ENCODE results near the gene ADAMTS18.
"Not testable (repeated sequence)": the region's sequence is repeated elsewhere in the genome, so short reads cannot be mapped to it uniquely, and the experiment has no call there.

ADAMTS18 gene

DNA sequence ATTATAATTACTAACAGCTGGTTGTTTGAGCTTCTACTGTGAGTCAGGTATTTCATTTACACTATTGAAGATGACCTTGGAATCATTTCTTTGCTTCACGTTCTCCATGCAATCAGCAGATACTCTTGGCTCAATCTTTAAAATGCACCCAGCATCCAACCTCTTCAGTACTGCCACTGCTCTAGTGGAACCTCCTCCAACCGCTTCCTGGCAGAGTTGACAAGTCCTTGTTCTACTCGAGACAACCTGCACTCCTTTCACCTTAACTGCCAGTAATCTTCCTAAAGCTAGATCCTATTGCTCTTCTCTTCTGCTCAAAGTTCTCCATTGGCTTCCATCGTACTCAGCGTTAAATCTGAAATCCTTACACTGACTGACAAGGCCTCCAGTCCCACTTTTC lies 149.2 kb downstream of the ADAMTS18 start:
- no peak for DNase-seq (ENCODE audit: low read depth)

DNA sequence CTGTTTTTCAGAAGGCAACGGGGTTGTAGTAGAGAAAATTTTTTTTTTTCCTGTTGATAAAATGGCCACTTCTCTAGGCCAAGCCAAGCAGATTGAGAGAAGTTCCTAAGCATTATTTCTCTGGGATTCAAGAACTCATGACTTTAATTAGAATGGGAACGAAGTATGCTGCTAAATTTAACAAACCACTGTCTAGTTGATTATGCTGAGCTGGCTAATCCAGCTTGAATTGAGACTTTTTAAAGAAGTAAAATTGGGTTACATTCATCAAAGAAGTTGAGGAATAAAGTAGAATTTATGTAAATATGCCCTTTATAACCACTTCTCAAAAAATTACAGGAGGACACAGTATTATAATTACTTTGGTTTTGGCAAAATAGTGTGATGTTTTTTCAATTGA lies 152.5 kb downstream of the ADAMTS18 start:
- no peak for DNase-seq (ENCODE audit: low read depth)

DNA sequence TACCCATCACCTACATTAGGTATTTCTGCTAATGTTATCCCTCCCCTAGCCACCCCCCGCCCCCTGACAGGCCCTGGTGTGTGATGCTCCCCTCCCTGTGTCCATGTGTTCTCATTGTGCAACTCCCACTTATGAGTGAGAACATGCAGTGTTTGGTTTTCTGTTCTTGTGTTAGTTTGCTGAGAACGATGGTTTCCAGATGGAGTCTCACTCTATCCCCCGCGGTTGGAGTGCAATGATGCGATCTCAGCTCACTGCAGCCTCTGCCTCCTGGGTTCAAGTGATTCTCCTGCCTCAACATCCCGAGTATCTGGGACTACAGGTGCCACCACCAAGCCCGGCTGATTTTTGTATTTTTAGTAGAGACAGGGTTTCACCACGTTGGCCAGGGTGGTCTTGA lies 155.5 kb downstream of the ADAMTS18 start:
- not testable (repeated sequence) for DNase-seq (ENCODE audit: low read depth)

DNA sequence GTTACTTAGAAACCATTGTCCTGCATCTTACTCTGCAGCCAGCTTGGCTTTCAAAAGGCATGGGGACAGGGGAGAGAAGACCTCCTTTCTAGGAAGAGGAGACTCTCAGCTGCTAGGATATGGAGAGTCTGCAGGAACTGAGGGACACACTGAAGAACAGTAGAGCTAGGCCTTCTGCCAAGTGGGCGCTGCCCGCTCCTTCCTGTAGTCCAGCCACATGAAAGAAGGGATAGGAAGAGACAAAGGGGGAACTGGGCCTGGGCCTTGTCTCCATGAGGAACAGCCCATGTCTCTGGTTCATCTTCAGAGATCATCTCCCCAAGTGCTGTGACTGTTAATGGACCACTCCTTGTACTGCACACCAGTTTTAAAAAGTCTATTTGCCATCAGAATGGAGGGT lies 157.3 kb downstream of the ADAMTS18 start:
- no peak for DNase-seq (ENCODE audit: low read depth)

DNA sequence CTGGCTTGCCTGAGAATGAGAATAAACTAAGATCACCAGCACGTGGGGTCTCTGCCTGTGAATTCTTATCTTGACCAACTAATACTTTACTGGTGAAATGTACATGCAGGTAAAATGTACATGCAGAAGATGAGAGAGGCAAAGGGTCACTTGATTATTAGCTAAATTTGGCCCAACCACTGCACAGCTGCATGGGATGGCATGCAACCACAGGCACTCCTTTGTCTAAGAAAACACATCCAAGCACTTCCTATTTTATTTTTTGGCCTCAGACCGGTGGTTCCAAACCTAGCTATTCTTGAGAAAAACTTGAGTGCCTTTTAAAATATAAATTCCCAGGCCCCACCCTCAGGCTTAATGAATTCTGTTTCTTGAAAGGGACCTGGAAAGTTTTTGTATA lies 157.7 kb downstream of the ADAMTS18 start:
- DNase-seq (ENCODE audit: low read depth) = no peak

DNA sequence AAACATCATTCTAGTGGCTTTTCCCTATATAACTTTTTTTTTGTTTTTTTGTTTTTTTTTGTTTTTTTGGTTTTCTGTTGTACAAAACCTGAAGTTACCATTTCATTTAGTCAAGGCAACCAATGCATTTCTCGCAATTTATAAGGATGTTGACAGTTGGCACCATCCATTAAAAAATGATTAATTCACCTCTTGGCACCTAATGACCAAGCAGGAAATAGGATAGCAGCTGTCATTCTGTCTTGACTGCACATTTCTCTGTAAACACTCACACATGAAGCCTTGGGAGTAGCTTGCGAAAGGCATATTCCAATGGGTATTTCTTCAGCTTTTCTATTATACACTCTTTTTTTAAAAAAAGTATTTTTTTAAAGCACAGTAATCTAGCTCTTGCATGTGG lies 158.2 kb downstream of the ADAMTS18 start:
- no peak for DNase-seq (ENCODE audit: low read depth)

DNA sequence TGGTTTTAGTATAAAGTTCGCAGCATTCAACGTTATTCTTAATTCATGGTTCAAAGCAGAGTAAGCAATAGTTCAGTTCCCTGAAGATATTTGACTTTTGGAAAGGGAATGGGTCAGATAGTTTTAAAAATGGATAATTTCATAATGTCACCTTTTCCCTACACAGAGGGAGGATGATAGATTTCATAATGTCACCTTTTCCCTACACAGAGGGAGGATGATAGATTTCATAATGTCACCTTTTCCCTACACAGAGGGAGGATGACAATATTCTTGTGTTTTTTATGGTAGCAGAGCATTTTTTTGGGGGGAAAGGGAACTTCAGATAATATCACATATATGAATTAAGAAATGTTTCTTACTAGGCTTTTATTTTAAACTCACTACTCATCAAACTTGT lies 159.5 kb downstream of the ADAMTS18 start:
- not testable (repeated sequence) for DNase-seq (ENCODE audit: low read depth)

DNA sequence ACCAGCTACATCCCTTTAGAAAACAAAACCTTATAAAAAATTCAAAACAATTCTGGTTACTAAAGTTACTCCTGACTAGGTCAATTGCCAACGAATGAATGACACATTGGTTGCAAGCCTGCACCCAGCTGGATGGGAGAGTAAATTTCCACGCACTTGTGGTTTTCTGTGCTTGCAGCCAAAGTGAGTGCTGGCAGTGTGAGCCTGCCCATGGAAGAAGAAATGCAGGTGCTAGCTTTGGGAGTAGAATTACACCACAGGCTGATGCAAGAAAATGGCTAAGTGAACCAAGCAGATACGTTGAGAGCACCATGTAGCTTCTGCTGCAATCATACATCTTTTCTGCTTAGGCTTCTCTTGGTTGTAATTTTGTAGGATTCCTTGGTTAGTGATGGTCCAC lies 161.0 kb downstream of the ADAMTS18 start:
- DNase-seq (ENCODE audit: low read depth) = no peak

DNA sequence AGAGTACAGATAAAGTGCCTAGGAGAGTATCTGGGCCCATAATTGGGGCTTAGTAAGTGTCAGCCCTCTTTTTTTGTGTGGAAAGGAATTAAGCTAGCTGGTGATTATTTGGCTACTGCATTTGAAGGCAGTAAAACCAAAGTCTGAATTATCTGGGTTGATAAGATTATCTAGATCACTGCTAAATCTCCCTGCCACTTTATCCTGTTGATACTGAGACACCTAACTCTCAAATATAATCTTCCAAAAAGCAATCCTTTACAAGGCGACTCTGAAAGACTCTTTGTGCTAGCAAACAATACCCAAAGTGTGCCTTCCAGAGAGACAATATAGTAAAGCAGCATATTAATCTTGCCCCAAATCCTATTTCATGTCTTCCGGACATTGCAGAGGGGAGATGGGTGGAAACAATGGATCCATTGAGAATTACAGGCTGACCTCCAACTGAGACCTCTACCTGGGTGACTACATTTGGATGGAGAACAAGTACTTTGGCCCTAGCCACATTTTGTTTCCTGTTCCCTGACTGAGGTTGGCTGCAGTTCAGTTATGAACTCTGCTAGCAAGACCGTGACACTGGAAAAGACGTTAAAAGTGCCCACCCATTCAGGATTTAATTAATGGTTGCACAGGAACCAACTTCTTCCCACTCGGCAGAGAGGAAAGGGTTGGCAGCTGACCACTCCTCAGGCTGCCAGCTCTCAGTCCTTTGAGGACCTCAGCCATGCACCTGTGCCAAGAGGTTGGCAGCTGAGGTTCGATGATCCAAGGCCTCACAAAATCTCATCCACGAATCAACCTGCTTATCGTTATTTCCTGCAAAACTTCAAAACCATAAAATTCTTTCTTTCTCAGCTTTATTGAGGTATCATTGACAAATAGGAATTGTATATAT lies 163.1 kb downstream of the ADAMTS18 start:
- DNase-seq (ENCODE audit: low read depth) = no peak

DNA sequence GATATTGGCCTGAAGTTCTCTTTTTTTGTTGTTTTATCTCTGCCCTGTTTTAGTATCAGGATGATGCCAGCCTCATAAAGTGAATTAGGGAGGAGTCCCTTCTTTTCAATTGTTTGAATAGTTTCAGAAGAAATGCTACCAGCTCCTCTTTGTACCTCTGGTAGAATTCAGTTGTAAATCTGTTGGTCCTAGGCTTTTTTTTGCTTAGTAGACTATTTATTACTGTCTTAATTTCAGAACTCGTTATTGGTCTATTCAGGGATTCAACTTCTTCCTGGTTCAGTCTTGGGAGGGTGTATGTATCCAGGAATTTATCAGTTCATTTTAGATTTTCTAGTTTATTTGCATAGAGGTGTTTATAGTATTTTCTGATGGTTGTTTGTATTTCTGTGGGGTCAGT lies 168.6 kb downstream of the ADAMTS18 start:
- not testable (repeated sequence) for DNase-seq (ENCODE audit: low read depth)

DNA sequence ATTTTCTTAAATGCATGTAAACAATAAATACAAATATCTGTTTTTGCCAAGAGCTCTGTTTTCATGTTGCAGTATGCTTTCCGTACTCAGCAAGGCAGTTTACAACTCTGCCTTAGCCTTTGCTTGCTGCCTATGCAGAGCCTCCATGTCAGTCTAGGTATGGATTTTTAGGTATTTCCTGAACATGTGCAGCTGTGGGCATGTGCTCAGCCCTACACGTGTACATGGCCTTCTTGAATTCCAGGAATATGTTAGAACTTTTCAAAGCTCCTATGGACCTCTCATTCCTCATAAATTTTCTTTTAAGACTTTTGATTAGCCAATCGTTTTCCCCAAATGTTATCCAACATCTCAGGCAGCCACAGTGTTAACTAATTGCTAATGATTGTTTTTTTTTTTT lies 171.9 kb downstream of the ADAMTS18 start:
- no peak for DNase-seq (ENCODE audit: low read depth)

DNA sequence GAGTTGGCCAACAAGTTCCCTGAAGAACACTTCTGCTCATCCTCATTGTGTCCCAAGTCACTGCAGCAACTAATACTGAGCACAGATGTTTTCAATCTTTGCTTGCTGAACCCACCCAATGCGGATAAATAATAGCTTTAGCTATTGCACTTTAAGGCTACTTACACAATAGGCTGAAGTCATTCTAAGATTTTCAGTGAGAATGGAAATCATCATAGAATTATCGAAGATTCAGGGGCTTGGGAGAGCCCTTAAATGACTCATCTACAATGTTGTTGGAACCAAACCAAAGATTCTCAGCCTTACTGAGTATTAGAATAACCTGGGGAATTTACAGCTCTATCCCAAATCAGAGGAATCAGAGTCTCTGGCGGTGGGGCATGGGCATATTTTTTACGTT lies 184.4 kb downstream of the ADAMTS18 start:
- no peak for DNase-seq (ENCODE audit: low read depth)

DNA sequence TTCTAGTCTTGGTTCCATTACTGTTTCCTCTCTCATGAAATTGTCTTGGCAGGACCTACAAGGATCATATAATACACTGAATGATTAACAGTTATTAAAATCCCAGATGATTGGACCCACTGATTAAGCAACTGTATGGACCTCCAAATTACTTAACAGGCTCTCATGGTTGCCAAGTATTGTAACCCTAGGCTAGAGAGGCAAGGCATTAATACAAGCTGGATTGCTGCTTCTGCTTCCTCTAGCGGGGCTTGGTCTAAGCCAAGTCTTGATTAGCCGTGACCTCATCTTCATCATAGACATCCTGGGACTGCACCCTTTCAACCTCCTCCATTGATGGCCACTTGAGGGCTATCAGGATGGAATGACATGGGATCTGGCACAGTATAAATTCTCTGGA lies 188.7 kb downstream of the ADAMTS18 start:
- no peak for DNase-seq (ENCODE audit: low read depth)

DNA sequence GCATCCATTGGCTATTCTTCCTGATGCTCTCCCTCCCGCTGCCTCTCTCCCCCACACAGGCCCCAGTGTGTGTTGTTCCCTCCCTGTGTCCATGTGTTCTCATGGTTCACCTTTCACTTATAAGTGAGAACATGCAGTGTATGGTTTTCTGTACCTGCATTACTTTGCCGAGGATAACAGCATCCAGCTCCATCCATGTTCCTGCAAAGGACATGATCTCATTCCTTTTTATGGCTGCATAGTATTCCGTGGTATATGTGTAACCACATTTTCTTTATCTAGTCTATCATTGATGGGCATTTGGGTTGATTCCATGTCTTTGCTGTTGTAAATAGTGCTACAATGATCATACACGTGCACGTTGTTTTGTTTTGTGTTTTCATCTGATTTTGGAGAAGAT lies 192.4 kb downstream of the ADAMTS18 start:
- DNase-seq (ENCODE audit: low read depth) = not testable (repeated sequence)

DNA sequence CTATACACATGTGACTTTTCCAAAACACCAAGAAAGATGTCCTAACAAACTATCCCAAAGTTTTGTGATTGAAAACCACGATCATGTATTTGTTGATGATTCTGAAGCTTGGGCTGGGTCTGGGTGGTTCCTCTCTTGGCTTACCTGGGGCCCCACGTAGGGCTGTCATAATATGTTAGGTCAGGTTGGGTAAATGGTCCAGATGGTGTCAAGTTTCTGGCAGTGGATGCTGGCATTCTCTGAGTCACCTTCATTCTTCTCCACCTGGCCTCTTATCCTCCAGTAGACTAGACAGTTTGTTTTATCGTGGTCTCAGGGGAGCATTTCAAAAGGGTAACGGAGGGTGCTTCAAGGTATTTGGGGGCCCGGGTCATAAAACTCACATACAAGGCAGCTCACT lies 196.2 kb downstream of the ADAMTS18 start:
- no peak for DNase-seq (ENCODE audit: low read depth)

DNA sequence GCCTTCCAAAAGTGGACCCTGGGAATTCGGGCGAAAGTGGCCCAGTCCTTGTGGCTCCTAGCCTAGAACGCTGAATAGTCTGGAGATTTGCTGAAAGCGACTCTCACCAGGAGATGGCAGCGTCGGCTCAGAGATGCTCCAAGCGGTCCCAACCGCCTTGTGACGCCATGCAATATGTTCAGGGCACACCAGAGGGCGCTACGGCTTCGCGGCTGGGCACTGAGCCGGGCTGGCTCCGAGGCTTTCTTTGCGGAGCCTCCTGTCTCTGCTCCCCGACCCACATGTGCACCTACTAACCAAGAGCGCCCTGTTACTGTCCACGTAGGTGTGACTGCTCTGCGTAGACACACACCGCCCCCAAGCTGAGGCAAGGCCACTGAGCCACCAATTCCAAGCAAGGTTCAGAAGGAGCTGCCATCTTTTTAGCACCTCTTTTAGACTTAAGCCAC lies 198.7 kb downstream of the ADAMTS18 start:
- DNase-seq (ENCODE audit: low read depth) = peak; percentile 55

DNA sequence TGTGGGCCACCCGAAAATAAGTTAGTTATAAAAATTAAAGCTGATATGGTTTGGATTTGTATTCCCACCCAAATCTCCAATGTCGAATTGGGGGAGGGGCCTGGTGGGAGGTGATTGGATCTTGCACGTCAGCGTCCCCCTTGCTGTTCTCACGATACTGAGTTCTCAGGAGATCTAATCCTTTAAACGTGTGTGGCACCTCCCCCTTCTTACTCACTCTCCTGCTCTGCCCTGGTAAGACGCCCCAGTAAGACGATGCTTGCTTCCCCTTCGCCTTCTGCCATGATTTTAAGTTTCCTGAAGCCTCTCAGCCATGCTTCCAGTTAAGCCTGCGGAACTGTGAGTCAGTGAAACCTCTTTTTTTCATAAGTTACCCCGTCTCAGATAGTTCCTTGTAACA lies 200.2 kb downstream of the ADAMTS18 start:
- no peak for DNase-seq (ENCODE audit: low read depth)

DNA sequence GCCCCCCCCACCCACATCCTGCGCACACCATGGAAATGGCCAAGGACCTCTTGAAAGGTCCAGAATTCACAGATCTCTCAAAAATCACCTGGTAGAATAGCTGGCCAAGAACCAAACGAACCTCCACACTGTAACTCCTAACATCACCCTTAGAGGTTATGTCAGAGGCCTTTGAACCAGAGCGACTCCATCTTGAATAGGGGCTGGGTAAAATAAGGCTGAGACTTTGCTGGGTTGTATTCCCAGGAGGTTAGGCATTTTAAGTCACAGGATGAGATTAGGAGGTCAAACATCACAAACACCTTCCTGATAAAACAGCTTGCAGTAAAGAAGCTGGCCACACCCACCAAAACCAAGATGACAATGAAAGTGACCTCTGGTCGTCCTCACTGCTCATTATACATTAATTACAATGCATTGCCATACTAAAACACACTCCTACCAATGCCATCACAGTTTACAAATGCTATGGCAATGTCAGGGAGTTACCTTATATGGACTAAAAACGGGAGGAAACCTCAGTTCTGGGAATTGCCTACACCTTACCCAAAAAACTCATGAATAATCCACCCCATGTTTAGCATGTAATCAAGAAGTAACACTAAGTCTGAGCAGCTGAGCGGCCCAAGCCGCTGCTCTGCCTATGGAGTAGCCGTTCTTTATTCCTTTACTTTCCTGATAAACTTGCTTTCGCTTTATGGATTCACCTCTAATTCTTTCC lies 200.9 kb downstream of the ADAMTS18 start:
- DNase-seq (ENCODE audit: low read depth) = no peak
